ENCODE measurements around the gene SIMC1.
A peak's percentile ranks its signal among the peaks of the same experiment; 100 is the strongest.

The SIMC1 gene

GRCh38 chr5:176383248-176383905 lies 145.2 kb downstream of the SIMC1 start:
- TF ChIP-seq CTCF (IDR thresholded peaks at IDR 0.05; ENCODE audit: control insufficient read depth, extremely low read depth, insufficient read depth), result no peak
- DNase-seq (ENCODE audit: low read depth), result no peak
- no peak overlapping the region for H3K4me3 ChIP-seq (ENCODE audit: low read depth, low read length)

- TF ChIP-seq CTCF (IDR thresholded peaks at IDR 0.05; ENCODE audit: control insufficient read depth, extremely low read depth, insufficient read depth), result no peak
- no peak overlapping the region for H3K4me3 ChIP-seq (ENCODE audit: low read depth, low read length)
- no peak for DNase-seq (ENCODE audit: low read depth)
These were observed 145.7 kb downstream of the SIMC1 start for GRCh38 chr5:176383961-176384360.

GRCh38 chr5:176384366-176384930 lies 146.2 kb downstream of the SIMC1 start:
- no peak for DNase-seq (ENCODE audit: low read depth)
- H3K4me3 ChIP-seq (ENCODE audit: low read depth, low read length), result no peak overlapping the region

GRCh38 chr5:176384991-176385390 lies 146.8 kb downstream of the SIMC1 start:
- no peak for TF ChIP-seq CTCF (IDR thresholded peaks at IDR 0.05; ENCODE audit: control insufficient read depth, extremely low read depth, insufficient read depth)
- H3K4me3 ChIP-seq (ENCODE audit: low read depth, low read length), result no peak overlapping the region
- no peak for DNase-seq (ENCODE audit: low read depth)

More at GRCh38 chr5:176384366-176384930, 146.2 kb downstream of the SIMC1 start:
- no peak for TF ChIP-seq CTCF (IDR thresholded peaks at IDR 0.05; ENCODE audit: control insufficient read depth, extremely low read depth, insufficient read depth)

GRCh38 chr5:176386491-176386890 lies 148.3 kb downstream of the SIMC1 start:
- no peak for DNase-seq (ENCODE audit: low read depth)
- H3K4me3 ChIP-seq (ENCODE audit: low read depth, low read length), result 0 out of 2 replicates have a peak overlapping the region, but pooled peaks have one; percentile 94
- TF ChIP-seq CTCF (IDR thresholded peaks at IDR 0.05; ENCODE audit: control insufficient read depth, extremely low read depth, insufficient read depth), result no peak

GRCh38 chr5:176387384-176387925 lies 149.2 kb downstream of the SIMC1 start:
- peak overlapping the region; percentile 94 for H3K4me3 ChIP-seq (ENCODE audit: low read depth, low read length)
- no peak for DNase-seq (ENCODE audit: low read depth)
- TF ChIP-seq CTCF (IDR thresholded peaks at IDR 0.05; ENCODE audit: control insufficient read depth, extremely low read depth, insufficient read depth), result no peak
